GM06990 (cell line): Measurements from ENCODE around the gene CARMIL1.

Experiments used
- DNase-seq: peaks from one replicate; pipeline ENCODE4 v3.0.0-alpha.2; 2011; ENCODE audit not compliant: insufficient read length; ENCODE audit errors: extremely low read depth
- H3K27me3 ChIP-seq: replicated peaks from 2 replicates; pipeline ENCODE4 v1.6.0; 2011; ENCODE audit warnings: low read length; ENCODE audit not compliant: control insufficient read depth, insufficient read depth
- H3K36me3 ChIP-seq: 2 replicates; pipeline ENCODE4 v1.5.1; 2011; ENCODE audit warnings: low read length; ENCODE audit not compliant: control insufficient read depth, insufficient read depth
- H3K4me3 ChIP-seq: replicated peaks from 2 replicates; pipeline ENCODE4 v1.5.1; 2011; ENCODE audit warnings: low read depth, mild to moderate bottlenecking, control low read depth, low read length
- TF ChIP-seq, protein P1 (sequence below): IDR thresholded peaks from 2 replicates; pipeline ENCODE4 v1.5.1; 2011; ENCODE audit warnings: low read length, control low read depth, mild to moderate bottlenecking, inconsistent platforms; ENCODE audit not compliant: insufficient read depth, poor library complexity, severe bottlenecking

The CARMIL1 gene

DNA sequence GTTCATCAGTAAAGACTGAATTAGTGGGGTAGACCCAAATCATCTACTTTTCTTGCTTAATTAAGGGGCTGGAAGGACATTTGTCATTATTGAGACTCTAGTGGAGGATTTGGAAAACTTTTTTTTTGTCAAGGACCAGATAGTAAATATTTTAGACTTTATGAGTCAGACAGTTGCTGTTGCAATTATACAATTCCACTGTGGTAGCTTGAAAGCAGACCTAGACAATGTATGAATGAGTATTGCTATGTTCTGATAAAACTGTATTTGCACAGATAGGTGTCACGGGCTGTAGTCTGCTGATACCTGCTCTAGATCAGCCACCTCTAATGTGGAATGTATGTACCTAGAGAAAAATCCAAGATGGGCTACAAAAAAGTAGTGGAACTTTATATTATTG is 175.0 kb downstream of the CARMIL1 start:
- DNase-seq, result no peak
- no peaks in the 10 kb centered on the region for H3K36me3 ChIP-seq
- TF ChIP-seq, protein P1, sequence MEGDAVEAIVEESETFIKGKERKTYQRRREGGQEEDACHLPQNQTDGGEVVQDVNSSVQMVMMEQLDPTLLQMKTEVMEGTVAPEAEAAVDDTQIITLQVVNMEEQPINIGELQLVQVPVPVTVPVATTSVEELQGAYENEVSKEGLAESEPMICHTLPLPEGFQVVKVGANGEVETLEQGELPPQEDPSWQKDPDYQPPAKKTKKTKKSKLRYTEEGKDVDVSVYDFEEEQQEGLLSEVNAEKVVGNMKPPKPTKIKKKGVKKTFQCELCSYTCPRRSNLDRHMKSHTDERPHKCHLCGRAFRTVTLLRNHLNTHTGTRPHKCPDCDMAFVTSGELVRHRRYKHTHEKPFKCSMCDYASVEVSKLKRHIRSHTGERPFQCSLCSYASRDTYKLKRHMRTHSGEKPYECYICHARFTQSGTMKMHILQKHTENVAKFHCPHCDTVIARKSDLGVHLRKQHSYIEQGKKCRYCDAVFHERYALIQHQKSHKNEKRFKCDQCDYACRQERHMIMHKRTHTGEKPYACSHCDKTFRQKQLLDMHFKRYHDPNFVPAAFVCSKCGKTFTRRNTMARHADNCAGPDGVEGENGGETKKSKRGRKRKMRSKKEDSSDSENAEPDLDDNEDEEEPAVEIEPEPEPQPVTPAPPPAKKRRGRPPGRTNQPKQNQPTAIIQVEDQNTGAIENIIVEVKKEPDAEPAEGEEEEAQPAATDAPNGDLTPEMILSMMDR, result no peak
- no peaks in the 10 kb centered on the region for H3K27me3 ChIP-seq
- H3K4me3 ChIP-seq, result no peak overlapping the region

GRCh38 chr6:25456249-25457040 is 177.3 kb downstream of the CARMIL1 start:
- Histone ChIP-seq H3K36me3 (no peaks in the 10 kb centered on the region), H3K27me3 (no peaks in the 10 kb centered on the region), H3K4me3 (no peak overlapping the region)
- no peak for DNase-seq
- TF ChIP-seq, protein P1, result no peak

- no peaks in the 10 kb centered on the region for H3K36me3 ChIP-seq
- H3K4me3 ChIP-seq, result no peak overlapping the region
- H3K27me3 ChIP-seq, result no peaks in the 10 kb centered on the region
- DNase-seq, result no peak
- TF ChIP-seq, protein P1, result no peak
Measured at GRCh38 chr6:25457516-25457915, 178.3 kb downstream of the CARMIL1 start.

GRCh38 chr6:25458485-25458884 is 179.3 kb downstream of the CARMIL1 start:
- no peak overlapping the region for H3K4me3 ChIP-seq
- H3K36me3 ChIP-seq, result no peaks in the 10 kb centered on the region
- no peak for DNase-seq
- TF ChIP-seq, protein P1, result no peak
- H3K27me3 ChIP-seq, result no peaks in the 10 kb centered on the region

- no peak for DNase-seq
- H3K27me3 ChIP-seq, result no peaks in the 10 kb centered on the region
- H3K4me3 ChIP-seq, result no peak overlapping the region
- TF ChIP-seq, protein P1, result no peak
- no peaks in the 10 kb centered on the region for H3K36me3 ChIP-seq
Measured at GRCh38 chr6:25462235-25462897, 183.2 kb downstream of the CARMIL1 start.
